Cardiac muscle cell (in vitro differentiated cells and primary cell): ENCODE results near the gene NRXN2. TPM values are rescaled to one million over a fixed set of nuclear protein-coding genes. Genes with fewer than 3 reads are reported as not detected.

ENCODE experiments used
- DNase-seq, 2 donors: peaks; one replicate each; pipeline versions ENCODE4 v3.0.0 to v3.0.0-alpha.2; 2010 to 2017; ENCODE audit warnings: low read depth in 1 of 2, low spot score in 1 of 2
- H3K27ac ChIP-seq: fragments of 200-600 bp; sonication (generic); 2 replicates; pipeline ENCODE4 v1.5.1; 2016
- H3K27me3 ChIP-seq: fragments of 200-600 bp; sonication (generic); 2 replicates; pipeline ENCODE4 v1.6.0; 2016; ENCODE audit warnings: control low read depth
- H3K36me3 ChIP-seq: fragments of 200-600 bp; sonication (generic); 2 replicates; pipeline ENCODE4 v1.5.1; 2016; ENCODE audit warnings: control low read depth
- H3K4me1 ChIP-seq: fragments of 200-600 bp; sonication (generic); 2 replicates; pipeline ENCODE4 v1.8.1; 2017; ENCODE audit warnings: low read depth, mild to moderate bottlenecking, mixed run types
- H3K4me3 ChIP-seq: fragments of 200-600 bp; sonication (generic); 2 replicates; pipeline ENCODE4 v1.5.1; 2016; ENCODE audit warnings: mild to moderate bottlenecking
- H3K9me3 ChIP-seq: fragments of 200-600 bp; sonication (generic); 2 replicates; pipeline ENCODE4 v1.5.1; 2017; ENCODE audit warnings: low read depth, mild to moderate bottlenecking, control low read depth
- polyA plus RNA-seq: library from polyadenylated mRNA; unstranded; fragments of >200 nt; fragmentation: Nextera tagmentation; extraction: Ambion mirVana; gene quantifications from 2 replicates; pipeline ENCODE4 v1.2.1, GENCODE V29; 2016
- total RNA-seq: library from RNA; depleted of rRNA; stranded (reverse); fragments of >200 nt; gene quantifications from 2 replicates; pipeline ENCODE4 v1.2.3, GENCODE V29; 2016
- TF ChIP-seq, protein P1 (sequence below): IDR thresholded peaks from 2 replicates; pipeline ENCODE4 v1.5.1; 2012; ENCODE audit warnings: low read depth, mild to moderate bottlenecking, low read length

NRXN2 gene
- total and polyA plus RNA-seq, 2 experiments from 2014 or later = 1.2 to 1.3 TPM

DNA sequence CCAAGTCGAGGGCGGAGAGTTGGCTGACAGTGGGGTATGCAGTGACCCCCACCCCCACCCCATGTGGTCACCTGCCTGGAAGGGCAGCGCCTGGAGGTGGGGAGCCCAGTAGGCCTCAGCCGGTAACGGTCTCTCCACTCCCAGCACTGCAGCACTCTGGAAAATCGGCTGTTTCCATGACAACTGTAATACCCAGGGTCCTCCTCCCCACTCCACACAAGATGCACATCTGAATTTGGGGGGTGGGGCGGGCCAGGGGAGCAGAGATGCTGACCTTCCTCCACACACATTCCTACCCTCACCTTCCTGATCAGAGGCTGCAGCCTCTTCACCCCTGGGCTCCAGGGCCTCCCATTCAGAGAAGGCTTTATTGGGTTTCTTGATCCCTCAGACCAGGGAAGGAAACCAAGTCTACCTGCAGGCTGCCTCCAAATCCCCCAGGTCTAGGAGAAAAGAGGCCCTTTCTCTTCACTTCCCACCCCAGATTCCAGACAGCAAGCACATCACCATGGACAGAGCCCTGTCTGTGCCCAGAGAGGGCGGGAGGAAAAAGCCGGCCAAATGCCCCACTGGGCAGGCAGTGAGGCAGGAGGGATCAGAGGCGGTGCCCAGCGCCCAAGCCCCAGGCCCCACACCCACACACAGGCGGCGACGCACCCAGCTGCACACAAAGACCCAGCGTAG, 85.5 kb downstream of the NRXN2 start:
- H3K27me3 ChIP-seq = peaks cover 54% of the 10 kb centered on the region
- TF ChIP-seq, protein P1, sequence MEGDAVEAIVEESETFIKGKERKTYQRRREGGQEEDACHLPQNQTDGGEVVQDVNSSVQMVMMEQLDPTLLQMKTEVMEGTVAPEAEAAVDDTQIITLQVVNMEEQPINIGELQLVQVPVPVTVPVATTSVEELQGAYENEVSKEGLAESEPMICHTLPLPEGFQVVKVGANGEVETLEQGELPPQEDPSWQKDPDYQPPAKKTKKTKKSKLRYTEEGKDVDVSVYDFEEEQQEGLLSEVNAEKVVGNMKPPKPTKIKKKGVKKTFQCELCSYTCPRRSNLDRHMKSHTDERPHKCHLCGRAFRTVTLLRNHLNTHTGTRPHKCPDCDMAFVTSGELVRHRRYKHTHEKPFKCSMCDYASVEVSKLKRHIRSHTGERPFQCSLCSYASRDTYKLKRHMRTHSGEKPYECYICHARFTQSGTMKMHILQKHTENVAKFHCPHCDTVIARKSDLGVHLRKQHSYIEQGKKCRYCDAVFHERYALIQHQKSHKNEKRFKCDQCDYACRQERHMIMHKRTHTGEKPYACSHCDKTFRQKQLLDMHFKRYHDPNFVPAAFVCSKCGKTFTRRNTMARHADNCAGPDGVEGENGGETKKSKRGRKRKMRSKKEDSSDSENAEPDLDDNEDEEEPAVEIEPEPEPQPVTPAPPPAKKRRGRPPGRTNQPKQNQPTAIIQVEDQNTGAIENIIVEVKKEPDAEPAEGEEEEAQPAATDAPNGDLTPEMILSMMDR = no peak
- no peak overlapping the region for H3K4me3 ChIP-seq
- no peaks in the 10 kb centered on the region for H3K9me3 ChIP-seq
- H3K27ac ChIP-seq = no peak overlapping the region
- H3K36me3 ChIP-seq = no peaks in the 10 kb centered on the region
- peak in 1 of 2 donors; percentile 26 for DNase-seq
- H3K4me1 ChIP-seq = peaks cover 6% of the 10 kb centered on the region

DNA sequence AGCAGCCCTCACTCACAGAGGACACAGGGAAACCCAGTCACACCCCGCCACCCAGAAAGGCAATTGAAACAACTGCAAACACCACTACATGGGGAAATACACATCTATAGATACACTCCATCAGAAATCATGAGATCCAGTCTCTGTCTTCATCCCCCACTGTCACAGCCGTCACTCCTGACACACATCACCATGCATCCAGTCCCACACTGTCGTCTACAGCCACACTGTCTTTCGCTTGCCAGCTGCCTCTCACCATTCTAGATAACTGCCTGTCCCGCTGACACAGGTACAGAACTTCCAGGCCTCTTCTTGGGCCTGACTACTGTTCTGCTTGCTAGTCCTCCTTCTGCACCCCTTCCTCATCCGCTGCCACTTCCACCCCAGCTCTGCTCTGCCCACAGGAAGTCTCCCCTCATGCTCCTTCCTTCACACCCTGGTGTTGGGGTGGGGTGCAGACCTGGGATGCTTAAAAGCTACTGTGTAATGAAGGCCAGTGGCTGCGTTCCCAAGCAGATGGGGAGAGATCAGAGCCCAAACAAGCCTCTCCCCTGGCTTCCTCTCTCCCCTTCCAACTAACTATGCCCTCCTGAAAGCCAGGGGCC, 89.3 kb downstream of the NRXN2 start:
- no peak overlapping the region for H3K4me3 ChIP-seq
- H3K27ac ChIP-seq = no peak overlapping the region
- H3K27me3 ChIP-seq = peaks cover 37% of the 10 kb centered on the region
- H3K36me3 ChIP-seq = no peaks in the 10 kb centered on the region
- no peaks in the 10 kb centered on the region for H3K9me3 ChIP-seq
- peaks cover 6% of the 10 kb centered on the region for H3K4me1 ChIP-seq
- TF ChIP-seq, protein P1 = no peak
- DNase-seq = no peak

DNA sequence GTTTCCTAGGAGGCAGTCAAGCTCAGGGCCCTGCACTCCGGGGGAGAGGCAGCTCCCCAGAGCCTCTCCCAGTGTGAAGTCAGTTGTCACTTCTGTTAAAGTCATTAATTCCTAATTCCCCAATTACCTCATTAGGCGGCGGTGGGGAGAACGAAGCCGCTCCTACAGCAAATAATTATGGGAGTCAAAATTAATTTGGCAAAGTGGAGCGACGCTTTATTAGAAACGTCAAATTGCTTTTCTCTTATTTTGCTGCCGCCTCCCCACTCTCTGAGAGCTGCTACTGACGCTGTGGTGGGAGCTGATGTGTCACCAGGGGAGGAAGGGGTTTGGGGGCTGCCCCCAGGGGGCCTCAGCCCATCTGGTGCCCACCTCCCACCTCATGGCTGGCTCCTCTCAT, 90.3 kb downstream of the NRXN2 start:
- TF ChIP-seq, protein P1 = no peak
- DNase-seq = no peak
- Histone ChIP-seq H3K4me3 (no peak overlapping the region), H3K36me3 (no peaks in the 10 kb centered on the region), H3K27ac (no peak overlapping the region), H3K9me3 (no peaks in the 10 kb centered on the region), H3K27me3 (peaks cover 27% of the 10 kb centered on the region), H3K4me1 (no peaks in the 10 kb centered on the region)

DNA sequence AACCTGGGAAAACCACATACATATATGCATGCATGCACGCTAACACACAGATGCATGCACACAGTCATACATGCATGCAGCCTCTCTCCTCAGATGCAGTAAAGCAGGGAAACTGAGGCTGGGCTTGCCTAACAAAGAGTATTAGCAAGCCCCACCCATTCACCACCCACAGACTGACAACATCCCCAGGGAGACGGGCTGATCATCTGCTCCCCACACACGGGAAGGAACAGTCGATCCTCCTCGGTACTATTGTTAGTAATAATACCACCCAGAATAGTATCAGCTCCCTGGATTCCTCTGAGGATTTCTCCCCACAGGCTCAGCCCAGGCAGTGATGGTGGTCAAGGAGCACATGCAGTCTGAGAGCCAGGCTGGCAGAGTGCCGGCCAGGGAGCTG, 90.8 kb downstream of the NRXN2 start:
- H3K36me3 ChIP-seq = no peaks in the 10 kb centered on the region
- H3K4me3 ChIP-seq = no peak overlapping the region
- no peaks in the 10 kb centered on the region for H3K9me3 ChIP-seq
- H3K4me1 ChIP-seq = no peaks in the 10 kb centered on the region
- no peak for DNase-seq
- peaks cover 25% of the 10 kb centered on the region for H3K27me3 ChIP-seq
- no peak overlapping the region for H3K27ac ChIP-seq
- TF ChIP-seq, protein P1 = no peak

DNA sequence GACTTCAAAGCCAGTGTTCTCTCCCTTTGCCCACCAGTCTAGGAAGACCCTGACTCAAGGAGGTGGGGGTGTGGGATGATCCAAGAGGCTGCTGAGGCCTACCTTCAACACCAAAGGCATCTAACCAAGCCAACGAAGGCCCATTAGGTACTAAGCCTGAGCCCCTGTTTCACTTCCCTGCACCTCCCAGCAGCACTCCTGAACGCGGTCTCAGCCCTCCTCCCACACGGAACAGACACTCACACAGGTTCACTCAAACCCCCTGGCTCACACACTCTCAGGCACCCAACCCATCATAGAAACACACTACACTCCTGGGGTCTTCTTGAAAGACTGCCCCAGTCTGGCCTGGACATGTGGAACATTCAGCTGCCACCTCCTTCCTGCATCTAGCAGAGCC, 91.3 kb downstream of the NRXN2 start:
- H3K27ac ChIP-seq = no peak overlapping the region
- no peak overlapping the region for H3K4me3 ChIP-seq
- no peaks in the 10 kb centered on the region for H3K9me3 ChIP-seq
- TF ChIP-seq, protein P1 = no peak
- H3K27me3 ChIP-seq = peaks cover 25% of the 10 kb centered on the region
- no peaks in the 10 kb centered on the region for H3K4me1 ChIP-seq
- DNase-seq = no peak
- no peaks in the 10 kb centered on the region for H3K36me3 ChIP-seq
